Kidney (tissue), 14 donors: Measurements from ENCODE around the gene CAMTA1. TPM values are rescaled to one million over a fixed set of nuclear protein-coding genes. Genes with fewer than 3 reads are reported as not detected.

ENCODE experiments used
- DNase-seq, 5 donors: peaks; one replicate each; pipeline ENCODE4 v3.0.0-alpha.2; 2013 to 2020
- FAIRE-seq: peaks from 2 replicates; lab custom pipeline; 2012; peaks lifted over from hg19 to GRCh38; lab: Jason Lieb, UNC
- H3K27ac ChIP-seq, 2 donors: one replicate each; pipeline ENCODE4 v1.7.0; 2013; ENCODE audit warnings: low read depth in 2 of 2, low read length in 2 of 2, inconsistent platforms in 1 of 2
- H3K27me3 ChIP-seq: one replicate; pipeline ENCODE4 v1.7.1; 2013; ENCODE audit warnings: low read length, inconsistent platforms; ENCODE audit not compliant: control insufficient read depth, insufficient read depth
- H3K36me3 ChIP-seq, 3 donors: one replicate each; pipeline versions ENCODE4 v1.7.0 to v1.7.1; 2013; ENCODE audit warnings: low read length in 3 of 3, control low read depth in 1 of 3, inconsistent platforms in 1 of 3; ENCODE audit not compliant: insufficient read depth in 3 of 3, control insufficient read depth in 2 of 3
- H3K4me1 ChIP-seq, 3 donors: one replicate each; pipeline versions ENCODE4 v1.7.0 to v1.7.1; 2013; ENCODE audit warnings: low read length in 3 of 3, inconsistent platforms in 1 of 3, low read depth in 1 of 3; ENCODE audit not compliant: control insufficient read depth in 2 of 3, insufficient read depth in 2 of 3
- H3K4me3 ChIP-seq, 3 donors: one replicate each; pipeline versions ENCODE4 v1.7.0 to v1.8.1; 2013; ENCODE audit warnings: low read length in 3 of 3, control low read depth in 1 of 3, inconsistent platforms in 1 of 3
- H3K9ac ChIP-seq, 3 donors: one replicate each; pipeline versions ENCODE4 v1.7.0 to v1.7.1; 2013; ENCODE audit warnings: low read length in 3 of 3, control low read depth in 1 of 3, inconsistent platforms in 1 of 3
- H3K9me3 ChIP-seq, 3 donors: one replicate each; pipeline versions ENCODE4 v1.7.0 to v1.7.1; 2013; ENCODE audit warnings: low read length in 3 of 3, control low read depth in 1 of 3, inconsistent platforms in 1 of 3; ENCODE audit not compliant: control insufficient read depth in 2 of 3, insufficient read depth in 1 of 3
- intact Hi-C: fragments of 100-400 bp; cut with DNase I; formaldehyde crosslinking; loops from one replicate; pipeline ENCODE4 v1.11.1; 2022
- polyA plus RNA-seq: library from polyadenylated mRNA; stranded (reverse); fragments of 350-450 nt; fragmentation: Illumina TruSeq; extraction: RNeasy Lipid Tissue Mini Kit (QIAGEN cat#74804); gene quantifications from one replicate; pipeline ENCODE4 v1.2.3, GENCODE V29; 2014; ENCODE audit warnings: low read depth, low replicate concordance; ENCODE audit not compliant: insufficient read depth
- total RNA-seq: library from RNA; stranded (reverse); fragmentation: NEBNext Ultra II Directional; extraction: Animal tissue kit (Norgen Biotek cat#: 25700); gene quantifications from one replicate; pipeline ENCODE4 v1.2.1, GENCODE V29; 2021
- TF ChIP-seq, protein P1 (sequence below): IDR thresholded peaks from 3 replicates; pipeline ENCODE4 v1.5.1; 2012; ENCODE audit warnings: mild to moderate bottlenecking, moderate library complexity, borderline replicate concordance; ENCODE audit not compliant: insufficient read depth; ENCODE audit errors: extremely low read depth
- donor health status: control.
- donor health status: control.
- donor health status: control.
- donor health status: control.
- donor health status: control.
- donor health status: DM: yes; HTN: yes; CAD: no.
- donor health status: Normal renal cell carcinoma (clear cell type).

The CAMTA1 gene
- total and polyA plus RNA-seq, 2 donors from 2014 or later: 79.0 to 170 TPM

DNA sequence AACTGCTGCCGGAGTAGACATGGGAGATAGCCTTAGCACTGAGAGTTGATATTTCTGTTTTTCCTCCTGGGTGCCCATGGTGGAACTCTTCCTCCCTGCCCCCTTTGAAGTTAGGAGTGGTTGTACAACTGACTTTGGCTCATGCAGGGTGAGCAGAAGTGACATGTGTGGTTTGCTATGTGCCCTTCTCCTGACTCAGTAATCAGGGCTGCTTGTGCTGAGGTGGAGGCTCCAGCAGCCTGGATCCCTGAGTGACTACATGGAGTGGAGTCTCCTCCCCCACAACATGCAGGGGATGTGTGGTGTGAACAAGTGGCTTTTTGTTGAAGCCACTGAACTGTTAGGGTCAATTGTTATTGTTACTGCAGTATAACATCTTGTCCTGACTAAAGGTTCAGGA, 261.6 kb downstream of the CAMTA1 start:
- intact Hi-C loops: no loop called here
- TF ChIP-seq, protein P1, sequence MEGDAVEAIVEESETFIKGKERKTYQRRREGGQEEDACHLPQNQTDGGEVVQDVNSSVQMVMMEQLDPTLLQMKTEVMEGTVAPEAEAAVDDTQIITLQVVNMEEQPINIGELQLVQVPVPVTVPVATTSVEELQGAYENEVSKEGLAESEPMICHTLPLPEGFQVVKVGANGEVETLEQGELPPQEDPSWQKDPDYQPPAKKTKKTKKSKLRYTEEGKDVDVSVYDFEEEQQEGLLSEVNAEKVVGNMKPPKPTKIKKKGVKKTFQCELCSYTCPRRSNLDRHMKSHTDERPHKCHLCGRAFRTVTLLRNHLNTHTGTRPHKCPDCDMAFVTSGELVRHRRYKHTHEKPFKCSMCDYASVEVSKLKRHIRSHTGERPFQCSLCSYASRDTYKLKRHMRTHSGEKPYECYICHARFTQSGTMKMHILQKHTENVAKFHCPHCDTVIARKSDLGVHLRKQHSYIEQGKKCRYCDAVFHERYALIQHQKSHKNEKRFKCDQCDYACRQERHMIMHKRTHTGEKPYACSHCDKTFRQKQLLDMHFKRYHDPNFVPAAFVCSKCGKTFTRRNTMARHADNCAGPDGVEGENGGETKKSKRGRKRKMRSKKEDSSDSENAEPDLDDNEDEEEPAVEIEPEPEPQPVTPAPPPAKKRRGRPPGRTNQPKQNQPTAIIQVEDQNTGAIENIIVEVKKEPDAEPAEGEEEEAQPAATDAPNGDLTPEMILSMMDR: no peak
- Histone ChIP-seq H3K27me3 (no peaks in the 10 kb centered on the region), H3K36me3 (no peaks in the 10 kb centered on the region), H3K27ac (no peak overlapping the region), H3K9ac (no peak overlapping the region), H3K9me3 (no peaks in the 10 kb centered on the region), H3K4me3 (no peak overlapping the region), H3K4me1 (no peaks in the 10 kb centered on the region)
- no peak for DNase-seq
- FAIRE-seq: no peak

DNA sequence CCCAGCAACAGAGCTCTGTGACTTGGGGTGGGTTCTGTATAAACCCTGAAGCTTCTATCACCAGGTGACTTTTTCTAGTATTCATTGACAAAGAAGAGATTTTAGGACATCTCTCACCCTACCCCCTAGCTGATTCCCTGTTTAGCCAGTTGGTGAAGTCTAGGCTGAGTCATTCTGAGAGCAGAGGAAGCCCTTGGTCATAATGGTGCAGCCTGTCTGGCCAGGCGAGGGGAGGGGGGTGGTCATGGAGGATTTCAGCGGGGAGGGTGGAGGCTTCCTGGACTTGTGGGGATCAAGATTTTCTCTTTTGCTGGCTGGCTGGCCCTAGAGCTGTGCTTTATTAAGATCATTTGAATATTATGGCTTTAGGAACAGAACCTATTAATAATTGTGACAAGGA, 262.6 kb downstream of the CAMTA1 start:
- Histone ChIP-seq H3K36me3 (no peaks in the 10 kb centered on the region), H3K27ac (no peak overlapping the region), H3K9me3 (no peaks in the 10 kb centered on the region), H3K9ac (no peak overlapping the region), H3K4me1 (no peaks in the 10 kb centered on the region), H3K27me3 (no peaks in the 10 kb centered on the region), H3K4me3 (no peak overlapping the region)
- TF ChIP-seq, protein P1: no peak
- no peak for FAIRE-seq
- no peak for DNase-seq
- intact Hi-C loops: no loop called here

DNA sequence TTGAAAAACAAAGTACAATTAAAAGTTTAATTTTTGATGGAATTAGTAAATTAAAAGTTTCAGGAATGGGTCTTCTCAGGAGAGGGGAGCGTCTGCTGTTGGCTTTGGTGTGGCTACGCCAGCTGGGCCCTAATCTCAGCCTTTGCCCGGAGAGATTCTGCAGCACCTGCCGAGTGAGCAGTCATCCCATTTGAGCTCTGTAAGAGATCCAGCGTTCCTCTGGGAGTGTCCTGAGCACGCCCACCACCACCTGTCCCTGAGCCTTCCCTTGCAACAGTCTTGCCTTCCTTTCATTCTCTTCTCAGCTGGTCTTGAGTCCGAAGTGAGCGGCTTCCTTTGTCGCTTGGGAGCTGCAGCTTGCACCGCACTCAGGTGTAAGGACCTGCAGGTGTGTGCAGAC, 263.1 kb downstream of the CAMTA1 start:
- no peak for DNase-seq
- H3K9ac ChIP-seq: no peak overlapping the region
- H3K4me3 ChIP-seq: no peak overlapping the region
- FAIRE-seq: no peak
- H3K4me1 ChIP-seq: no peaks in the 10 kb centered on the region
- H3K27me3 ChIP-seq: no peaks in the 10 kb centered on the region
- H3K36me3 ChIP-seq: no peaks in the 10 kb centered on the region
- TF ChIP-seq, protein P1: no peak
- intact Hi-C loops: no loop called here
- H3K27ac ChIP-seq: no peak overlapping the region
- H3K9me3 ChIP-seq: no peaks in the 10 kb centered on the region
